Measurements from ENCODE around the gene PEX3.
"Not testable (repeated sequence)": the region's sequence is repeated elsewhere in the genome, so short reads cannot be mapped to it uniquely, and the experiment has no call there.

PEX3 gene

DNA sequence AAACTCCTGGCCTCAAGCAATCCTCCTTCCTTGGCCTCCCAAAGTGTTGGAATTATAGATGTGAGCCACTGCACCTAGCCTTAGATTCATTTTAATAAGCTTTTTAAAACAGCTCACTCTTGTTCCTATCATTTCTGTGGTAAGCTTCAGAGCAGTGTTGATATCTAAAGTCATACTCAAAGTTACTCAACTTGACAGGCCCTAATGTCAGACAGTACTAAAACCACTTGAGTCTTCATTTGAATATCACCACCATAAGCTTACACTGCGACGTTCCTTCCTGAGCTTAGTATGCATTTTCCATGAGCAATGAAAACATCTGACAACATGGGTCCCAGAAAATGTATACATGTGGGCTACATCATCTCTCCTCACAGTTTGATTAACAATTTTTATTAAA lies 54.9 kb downstream of the PEX3 start:
- DNase-seq (ENCODE audit: extremely low read depth in 1 of 2, low read depth in 1 of 2), result no peak

DNA sequence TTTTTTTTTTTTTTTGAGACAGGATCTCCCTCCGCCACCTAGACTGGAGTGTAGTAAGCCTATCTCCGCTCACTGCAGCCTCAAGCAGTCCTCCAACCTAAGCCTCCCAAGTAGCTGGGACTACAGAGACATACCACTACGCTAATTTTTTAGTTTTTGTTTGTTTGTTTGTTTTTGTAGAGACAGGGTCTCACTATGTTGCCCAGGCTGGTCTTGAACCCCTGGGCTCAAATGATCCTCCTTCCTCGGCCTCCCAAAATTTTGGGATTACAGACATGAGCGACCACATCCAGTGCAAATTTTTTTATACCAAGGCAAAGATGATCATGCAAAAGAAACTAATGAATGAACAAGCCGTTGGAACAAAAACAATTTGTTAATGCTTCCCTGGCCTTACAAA lies 55.6 kb downstream of the PEX3 start:
- no peak for DNase-seq (ENCODE audit: extremely low read depth in 1 of 2, low read depth in 1 of 2)

DNA sequence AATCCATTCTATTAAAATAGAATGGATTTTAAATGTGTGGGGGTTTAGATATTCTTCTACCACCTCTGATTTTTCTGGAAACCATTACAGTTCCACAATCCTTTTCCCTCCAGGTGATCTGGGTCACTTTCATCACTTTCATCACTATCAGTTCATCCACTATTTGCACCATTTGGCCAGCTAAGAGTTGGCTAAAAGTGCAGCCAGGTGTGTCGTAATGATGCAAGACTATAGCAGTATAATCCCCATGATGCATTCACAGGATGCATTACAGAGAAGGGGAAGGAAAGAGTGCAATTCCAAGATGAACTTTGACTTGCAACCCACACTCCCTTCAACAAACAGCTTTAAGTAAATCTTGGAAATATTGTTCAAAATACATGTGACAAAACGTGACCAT lies 56.0 kb downstream of the PEX3 start:
- no peak for DNase-seq (ENCODE audit: extremely low read depth in 1 of 2, low read depth in 1 of 2)

DNA sequence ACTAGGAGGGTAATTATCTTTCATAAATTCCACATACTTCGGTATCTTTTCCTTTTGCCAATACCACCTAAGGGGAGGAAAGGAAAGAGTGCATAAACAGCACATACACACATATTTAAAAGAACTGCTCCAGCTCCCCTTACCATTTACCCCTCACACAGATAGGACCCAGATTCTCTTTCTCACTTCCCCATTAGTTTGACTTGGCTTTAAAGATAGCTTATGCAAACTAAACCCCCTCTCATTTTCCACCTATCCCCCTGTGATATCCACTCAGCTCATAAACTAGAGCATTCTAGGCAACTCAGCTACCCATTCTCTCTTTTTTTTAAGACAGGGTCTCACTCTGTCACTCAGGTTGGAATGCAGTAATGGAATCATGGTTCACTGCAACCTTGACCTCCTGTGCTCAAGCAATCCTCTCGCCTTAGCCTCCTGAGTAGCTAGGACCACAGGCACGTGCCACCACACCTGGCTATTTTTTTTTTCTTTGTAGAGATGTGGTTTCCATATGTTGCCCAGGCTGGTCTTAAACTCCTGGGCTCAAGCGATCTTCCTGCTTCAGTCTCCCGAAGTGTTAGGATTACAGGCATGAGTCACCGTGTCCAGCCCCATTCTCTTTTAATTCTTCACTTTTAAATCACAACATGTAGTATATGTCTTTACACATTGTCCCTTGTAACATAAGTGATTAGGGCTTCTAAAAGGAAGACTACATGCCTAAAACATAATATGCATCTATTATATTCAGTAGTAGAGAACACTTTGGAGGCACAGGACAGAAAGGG lies 56.9 kb downstream of the PEX3 start:
- no peak for DNase-seq (ENCODE audit: extremely low read depth in 1 of 2, low read depth in 1 of 2)

DNA sequence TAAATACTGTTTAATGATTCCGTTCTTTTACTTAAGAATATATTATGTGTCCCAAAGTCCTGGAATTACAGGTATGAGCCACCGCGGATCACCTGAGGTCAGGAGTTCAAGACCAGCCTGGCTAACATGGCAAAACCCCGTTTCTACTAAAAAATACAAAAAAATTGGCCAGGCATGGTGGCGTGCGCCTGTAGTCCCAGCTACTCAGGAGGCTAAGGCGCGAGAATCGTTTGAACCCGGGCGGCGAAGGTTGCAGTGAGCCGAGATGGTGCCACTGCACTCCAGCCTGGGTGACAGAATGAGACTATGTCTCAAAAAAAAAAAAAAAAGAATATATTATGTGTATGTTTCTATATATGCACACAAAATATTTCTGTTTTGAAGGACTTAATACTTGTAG lies 59.7 kb downstream of the PEX3 start:
- not testable (repeated sequence) for DNase-seq (ENCODE audit: extremely low read depth in 1 of 2, low read depth in 1 of 2)

DNA sequence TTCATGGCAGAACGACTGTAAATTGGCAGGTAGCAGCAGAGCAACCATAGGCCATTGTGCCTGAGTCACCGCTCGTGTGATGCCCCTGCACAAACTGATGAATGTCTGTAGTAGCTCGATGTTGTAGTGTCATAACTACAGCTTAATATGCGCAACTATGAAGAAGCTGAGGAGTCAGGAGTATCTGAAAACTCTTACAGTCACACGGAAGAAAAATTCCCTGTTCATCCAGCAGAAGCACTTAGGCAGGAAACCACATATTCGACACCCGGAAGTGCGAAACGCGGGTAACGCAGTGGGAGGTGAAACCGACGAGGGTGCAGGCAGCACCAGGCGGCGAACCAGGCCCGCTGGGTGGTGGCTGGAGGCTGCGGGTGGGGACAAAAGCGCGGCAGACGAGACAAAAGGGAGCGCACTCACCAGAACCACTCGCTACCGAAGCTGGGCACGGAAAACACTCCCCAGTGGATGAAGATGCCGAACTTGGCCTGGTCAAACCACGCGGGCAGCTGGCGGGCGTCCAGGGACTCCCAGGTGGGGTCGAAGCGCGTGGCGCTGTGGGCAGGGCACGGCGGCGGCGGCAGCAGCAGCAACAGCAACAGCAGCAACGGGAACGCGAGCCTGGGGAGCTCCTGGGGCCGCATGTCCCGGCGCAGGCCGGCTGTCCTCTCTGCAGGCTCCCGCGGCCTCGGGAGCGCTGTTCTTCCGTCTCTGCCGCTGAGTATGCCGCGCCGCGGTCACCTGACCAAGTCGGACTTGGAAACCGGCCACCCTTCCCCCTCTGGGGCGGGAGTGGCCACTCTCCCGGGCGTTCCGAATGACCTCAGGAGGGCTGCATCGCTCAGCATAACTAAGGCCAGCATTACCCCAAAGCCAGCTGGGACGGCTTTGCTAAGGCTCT lies 60.6 kb downstream of the PEX3 start, which contains the start of gene FUCA2:
FUCA2 (minus strand) TSS at position 730 of the 901 bp plus-strand sequence; CDS start at position 644, 86 bp downstream.
- peak; percentile 26 to 56 for DNase-seq (ENCODE audit: extremely low read depth in 1 of 2, low read depth in 1 of 2)

DNA sequence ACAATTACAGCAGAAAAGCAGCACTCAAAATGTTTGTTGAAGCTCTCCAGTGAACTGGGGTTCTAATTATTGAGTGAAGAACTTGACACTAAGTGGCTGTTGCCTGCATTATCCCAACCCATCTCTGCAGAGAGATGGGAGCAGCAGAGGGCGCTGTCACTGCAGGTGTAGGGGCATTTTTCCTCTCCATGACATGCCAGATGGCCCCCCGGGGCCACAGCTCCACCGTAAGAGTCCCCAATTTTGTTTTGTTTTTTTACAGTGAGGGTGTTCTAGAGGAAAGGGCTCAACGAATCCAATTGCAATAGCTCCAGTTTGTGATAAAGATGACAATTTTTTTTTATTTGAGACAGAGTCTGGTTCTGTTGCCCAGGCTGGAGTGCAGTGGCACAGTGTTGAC lies 62.8 kb downstream of the PEX3 start:
- no peak for DNase-seq (ENCODE audit: extremely low read depth in 1 of 2, low read depth in 1 of 2)

DNA sequence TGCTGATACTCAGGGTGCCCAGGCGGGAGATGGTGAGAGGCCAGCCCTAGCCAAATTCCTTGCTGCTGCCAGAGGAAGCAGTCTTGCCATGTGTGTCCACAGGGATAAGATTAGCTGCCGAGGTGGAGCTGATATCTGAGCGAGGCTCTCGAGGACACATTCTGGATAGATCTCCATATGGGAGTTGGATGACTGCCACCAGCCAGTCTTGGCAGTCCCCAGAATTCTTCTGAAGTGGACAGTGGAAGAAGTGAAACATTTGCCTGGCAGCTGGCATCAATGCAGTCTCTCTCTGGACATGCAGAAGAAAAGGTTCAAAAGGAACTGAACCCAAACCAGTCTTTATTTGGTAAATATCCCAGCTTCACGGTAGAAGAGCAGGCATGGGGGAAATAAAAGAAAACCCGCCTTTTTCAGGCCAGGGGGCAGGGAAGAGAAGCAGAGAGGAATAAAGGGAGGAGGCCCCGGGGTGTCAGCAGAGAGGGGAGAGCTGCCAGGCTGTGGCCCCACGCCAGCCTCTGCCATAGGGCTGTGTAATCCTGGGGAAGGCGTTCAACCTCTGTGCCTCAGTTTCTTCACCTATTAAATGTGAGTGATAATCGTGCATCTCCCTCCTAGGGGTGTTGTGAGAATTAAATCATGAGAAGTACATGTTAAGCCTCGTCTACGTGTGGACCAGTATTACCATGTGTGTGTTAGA lies 64.6 kb downstream of the PEX3 start:
- no peak for DNase-seq (ENCODE audit: extremely low read depth in 1 of 2, low read depth in 1 of 2)

DNA sequence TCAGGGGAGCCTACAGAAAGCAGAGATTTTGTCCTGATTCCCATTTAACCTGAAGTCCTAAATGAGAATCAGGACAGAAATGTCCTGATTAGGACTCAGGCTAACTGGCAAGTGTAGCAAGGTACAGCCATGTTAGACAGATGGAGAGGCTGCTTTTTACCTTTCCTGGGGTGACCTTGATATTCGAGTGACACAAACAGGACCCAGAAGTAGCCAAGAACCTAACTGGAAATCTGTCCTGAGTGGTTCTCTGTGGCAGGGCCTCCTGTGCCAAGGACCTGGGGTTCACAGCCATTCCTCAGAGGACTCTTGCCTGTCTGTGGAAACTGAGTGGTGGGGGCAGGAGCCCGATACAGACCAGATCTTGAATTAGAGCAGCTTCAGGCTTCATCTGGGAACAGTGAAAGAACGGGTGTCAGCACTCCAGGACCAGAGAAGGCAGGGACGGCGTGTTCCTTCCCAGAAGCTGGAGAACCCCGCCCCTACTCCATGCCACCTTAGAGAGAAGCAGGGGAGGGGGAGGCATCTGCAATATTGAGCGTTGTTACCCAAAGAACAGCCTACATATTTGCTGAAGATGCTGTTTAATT lies 65.3 kb downstream of the PEX3 start:
- no peak for DNase-seq (ENCODE audit: extremely low read depth in 1 of 2, low read depth in 1 of 2)

DNA sequence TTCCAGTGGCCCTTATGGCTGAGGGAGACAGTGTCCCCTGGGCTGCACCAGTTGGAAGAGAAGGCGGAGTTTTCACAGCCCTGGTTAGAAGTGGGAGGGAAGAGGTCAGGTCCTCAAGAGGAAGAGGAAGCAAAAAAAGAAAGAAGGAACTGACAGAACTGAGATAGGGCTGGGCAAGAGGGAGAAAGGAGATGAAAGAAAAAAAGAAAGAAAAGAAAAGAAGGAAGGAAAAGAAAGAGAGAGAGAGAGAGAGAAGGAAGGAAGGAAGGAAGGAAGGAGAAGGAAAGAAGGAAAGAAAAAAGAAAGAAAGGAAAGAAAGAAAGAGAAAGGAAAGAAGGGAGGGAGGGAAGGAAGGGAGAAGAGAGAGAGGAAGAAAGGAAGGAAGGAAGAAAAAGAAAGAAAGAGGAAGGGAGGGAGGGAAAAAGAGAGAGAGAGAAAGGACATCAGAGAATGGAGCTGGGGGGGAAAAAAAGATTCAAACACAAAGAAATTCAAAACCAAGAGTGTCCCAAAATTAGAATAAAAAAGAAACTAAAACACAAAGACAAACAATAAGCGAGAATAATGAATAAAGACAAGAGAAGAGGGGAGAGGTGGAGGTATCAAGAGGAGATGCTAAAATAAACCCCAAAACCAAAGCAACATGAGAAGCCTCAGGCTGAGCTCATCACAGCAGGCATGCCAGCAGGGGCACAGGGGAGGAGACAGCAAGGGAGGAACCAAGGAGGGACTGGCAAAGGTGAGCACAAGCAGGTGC lies 66.3 kb downstream of the PEX3 start:
- DNase-seq (ENCODE audit: extremely low read depth in 1 of 2, low read depth in 1 of 2), result no peak

DNA sequence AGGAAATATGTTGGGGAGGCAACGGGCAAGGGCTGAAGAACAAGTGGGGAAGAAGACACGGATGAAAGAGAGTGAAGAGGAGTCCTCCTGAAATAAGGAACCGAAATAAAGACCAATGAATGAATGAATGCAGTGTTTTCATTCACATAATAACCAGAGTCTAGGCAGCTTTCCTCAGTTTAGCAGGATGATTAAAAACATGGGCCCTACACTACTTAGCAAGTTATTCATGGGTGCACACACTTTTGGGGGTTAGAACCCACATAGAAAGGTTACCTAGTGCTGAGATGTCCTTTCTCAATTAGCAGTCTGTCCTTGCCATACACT lies 66.8 kb downstream of the PEX3 start:
- no peak for DNase-seq (ENCODE audit: extremely low read depth in 1 of 2, low read depth in 1 of 2)

DNA sequence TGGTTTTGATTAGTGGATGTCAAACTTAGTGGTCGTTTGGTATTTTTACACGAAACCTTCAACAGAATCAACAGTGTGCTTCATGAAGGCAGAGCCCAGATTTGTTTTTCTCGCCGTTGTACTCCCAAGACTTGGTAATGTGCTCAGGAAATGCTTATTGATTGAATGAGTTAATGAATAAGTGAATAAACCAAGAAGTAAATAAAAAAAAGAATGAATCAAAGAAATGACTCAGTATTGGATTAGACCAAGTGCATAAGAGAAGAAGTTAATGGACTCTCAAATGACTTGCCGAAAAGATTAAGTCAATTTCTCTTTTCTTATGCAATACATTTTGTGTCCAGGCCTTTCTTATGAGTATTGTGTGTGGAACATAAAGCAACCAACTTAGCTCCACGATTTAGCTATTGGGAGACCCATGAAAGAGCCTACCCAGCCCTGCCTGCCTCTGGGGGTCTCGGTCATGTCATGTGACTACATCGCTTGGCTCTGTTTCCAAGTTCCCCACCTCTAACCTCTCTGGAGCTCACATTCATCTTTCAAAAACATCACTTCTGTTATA lies 71.5 kb downstream of the PEX3 start:
- no peak for DNase-seq (ENCODE audit: extremely low read depth in 1 of 2, low read depth in 1 of 2)

DNA sequence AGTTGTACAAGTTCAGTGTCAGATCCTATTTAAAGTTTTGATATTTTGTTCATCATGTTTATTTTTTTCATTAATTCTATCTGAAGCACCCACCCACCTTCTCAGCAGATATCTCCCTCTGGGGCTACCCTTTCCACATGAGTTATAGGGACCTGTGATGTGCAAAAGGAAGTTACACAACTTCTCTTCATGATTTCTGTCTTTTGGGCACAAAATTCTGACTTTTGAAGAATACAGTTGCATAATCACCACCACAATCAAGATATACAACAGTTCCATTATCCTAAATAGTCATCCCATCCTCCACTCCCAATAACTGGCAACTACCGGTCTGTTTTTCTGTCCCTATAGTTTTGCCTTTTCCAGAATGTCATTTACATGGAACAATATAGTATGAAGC lies 74.8 kb downstream of the PEX3 start:
- no peak for DNase-seq (ENCODE audit: extremely low read depth in 1 of 2, low read depth in 1 of 2)

DNA sequence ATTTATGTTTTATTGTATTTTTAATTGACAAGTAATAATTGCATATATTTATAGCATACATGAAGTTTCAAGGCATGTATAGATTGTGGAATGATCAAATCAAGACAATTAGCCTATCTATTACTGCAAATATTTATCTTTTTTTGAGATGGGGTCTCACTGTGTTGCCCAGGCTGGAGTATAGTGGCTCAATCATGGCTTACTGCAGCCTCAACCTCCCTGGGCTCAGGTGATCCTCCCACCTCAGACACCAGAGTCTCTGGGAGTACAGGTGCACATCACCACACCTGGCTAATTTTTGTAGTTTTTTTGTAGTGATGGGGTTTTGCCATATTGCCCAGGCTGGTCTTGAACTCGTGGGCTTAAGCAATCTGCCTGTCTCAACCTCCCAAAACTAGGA lies 77.1 kb downstream of the PEX3 start:
- no peak for DNase-seq (ENCODE audit: extremely low read depth in 1 of 2, low read depth in 1 of 2)

DNA sequence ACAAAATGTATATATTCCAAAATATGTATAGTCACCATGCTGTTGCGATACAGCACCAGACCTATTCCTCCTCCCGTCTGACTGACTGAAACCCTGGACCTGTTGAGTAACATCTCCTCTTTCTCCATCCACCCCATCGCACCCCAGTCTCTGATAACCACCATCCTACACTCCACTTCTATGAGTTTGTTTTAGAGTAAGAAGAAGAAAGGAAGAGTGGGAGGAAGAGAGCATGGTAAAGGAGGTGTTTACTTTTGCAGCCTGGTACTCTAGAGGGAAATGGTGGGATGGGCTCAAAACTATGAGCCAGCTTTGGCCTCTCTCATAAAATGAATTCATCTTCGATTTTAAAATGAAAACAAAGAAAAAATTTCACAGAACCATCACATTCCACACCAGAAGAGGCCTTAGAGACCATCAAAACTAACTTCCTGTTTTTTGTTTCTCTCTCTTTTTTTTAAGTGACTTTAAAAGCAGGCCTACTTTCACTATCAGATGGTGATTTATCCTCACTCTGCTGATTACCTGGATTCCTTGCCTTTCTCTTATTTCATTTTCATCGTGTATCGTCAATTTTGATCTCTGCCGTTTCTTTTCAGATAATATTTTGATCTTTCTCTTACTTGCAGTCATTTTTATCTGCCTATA lies 77.7 kb downstream of the PEX3 start:
- no peak for DNase-seq (ENCODE audit: extremely low read depth in 1 of 2, low read depth in 1 of 2)

DNA sequence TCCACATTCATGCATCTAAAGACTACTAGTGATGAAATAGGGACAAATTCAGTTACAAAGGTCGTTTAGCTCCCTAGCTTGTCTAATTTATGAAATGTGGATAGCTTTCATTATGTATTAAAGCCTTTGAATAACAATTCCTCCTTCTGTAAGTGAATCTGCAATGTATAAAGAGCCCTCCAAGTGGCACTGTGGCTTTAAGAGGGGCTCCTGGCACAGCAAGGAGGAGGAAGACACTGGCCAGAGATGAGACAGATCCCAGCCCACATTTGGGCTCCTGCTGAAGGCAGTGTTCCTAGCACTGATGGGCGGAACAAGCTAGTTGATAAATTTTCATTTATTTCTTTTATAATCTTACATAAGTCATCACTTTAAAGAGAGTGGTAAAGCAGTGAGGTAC lies 78.5 kb downstream of the PEX3 start:
- DNase-seq (ENCODE audit: extremely low read depth in 1 of 2, low read depth in 1 of 2), result no peak

DNA sequence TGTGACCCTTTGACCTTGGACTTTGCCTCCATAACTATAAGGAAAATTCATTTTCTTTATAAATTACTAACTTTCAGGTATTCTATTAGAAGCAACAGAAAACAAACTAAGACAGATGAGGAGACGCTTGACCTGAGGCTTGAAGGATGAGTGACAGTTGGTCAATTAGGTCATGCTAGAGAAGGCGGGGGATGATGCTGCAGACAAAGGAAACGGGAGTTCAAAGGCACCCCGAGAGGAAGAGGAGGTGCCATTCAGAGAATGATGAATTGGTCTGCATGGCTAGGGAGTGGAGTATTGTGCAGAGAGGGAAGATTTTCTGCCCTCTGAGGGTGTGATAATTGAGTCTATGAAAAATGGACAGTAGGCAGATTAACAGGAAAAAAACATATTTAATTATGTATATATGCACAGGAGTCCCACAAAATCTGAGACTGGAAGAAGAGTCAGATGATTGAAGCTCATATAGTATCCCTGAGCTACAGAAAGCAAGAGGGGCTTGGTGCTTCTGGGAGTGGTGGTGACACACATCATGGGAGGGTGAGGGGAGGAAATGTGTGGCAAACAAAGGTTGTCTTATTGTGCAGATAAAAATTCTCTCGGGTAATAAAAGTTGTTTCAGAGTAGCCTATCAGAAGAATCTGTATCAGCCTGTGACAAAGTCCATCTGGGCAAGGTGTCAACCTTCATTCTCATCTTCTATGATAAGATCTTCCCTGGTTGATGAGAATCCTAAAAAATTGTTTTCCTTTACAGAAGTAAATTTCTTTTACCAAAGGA lies 81.3 kb downstream of the PEX3 start:
- DNase-seq (ENCODE audit: extremely low read depth in 1 of 2, low read depth in 1 of 2), result no peak

DNA sequence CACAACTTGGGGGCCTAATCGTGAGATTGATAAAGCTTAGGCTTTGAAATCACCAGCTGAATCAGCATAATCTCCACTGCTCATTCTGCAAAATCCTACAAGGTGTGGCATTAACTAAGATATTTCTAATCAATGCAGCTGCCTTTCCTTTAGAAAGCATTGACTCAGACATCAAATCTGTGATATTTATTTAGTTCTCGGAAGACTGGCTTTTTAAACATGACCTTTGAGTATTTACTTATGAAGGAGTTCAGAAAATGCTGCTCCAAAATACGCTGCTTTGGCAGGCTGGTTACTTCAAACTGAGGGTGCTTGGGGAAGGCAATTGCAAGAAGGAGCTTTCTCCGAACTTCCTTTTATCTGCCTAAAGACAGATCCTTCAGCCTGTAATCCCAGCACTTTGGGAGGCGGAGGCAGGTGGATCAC lies 84.6 kb downstream of the PEX3 start:
- DNase-seq (ENCODE audit: extremely low read depth in 1 of 2, low read depth in 1 of 2), result no peak

DNA sequence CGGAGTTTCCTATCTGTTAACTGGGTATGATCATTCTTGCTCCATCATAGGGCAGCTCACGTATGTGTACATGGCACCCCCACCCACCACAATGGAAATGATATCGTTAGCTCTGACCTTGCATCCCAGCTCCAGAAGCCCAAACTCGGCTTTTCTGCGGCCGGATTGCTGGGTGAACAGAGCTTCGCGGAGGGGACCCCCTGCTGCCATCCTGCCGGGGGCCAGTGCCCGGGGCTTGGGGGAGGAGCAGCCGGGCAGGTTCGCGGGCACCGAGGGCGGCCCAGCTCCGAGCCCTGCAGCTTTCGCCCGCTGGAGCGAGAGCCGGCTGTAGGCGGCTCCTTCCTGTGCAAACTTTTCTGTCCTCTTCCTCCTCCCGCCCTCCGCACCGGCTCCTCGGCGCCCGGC lies 85.9 kb downstream of the PEX3 start:
- peak; percentile 25 to 34 for DNase-seq (ENCODE audit: extremely low read depth in 1 of 2, low read depth in 1 of 2)
